ENCODE data around the gene CLEC4M.

GRCh38 chr19:7799640-7800355 is 36.8 kb downstream of the CLEC4M start:
- TF ChIP-seq, protein P1, sequence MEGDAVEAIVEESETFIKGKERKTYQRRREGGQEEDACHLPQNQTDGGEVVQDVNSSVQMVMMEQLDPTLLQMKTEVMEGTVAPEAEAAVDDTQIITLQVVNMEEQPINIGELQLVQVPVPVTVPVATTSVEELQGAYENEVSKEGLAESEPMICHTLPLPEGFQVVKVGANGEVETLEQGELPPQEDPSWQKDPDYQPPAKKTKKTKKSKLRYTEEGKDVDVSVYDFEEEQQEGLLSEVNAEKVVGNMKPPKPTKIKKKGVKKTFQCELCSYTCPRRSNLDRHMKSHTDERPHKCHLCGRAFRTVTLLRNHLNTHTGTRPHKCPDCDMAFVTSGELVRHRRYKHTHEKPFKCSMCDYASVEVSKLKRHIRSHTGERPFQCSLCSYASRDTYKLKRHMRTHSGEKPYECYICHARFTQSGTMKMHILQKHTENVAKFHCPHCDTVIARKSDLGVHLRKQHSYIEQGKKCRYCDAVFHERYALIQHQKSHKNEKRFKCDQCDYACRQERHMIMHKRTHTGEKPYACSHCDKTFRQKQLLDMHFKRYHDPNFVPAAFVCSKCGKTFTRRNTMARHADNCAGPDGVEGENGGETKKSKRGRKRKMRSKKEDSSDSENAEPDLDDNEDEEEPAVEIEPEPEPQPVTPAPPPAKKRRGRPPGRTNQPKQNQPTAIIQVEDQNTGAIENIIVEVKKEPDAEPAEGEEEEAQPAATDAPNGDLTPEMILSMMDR (optimal IDR thresholded peaks at IDR 0.05 in 1 of 3, IDR thresholded peaks at IDR 0.05 in 1 of 3, conservative IDR thresholded peaks at IDR 0.05 in 1 of 3; ENCODE audit: extremely low read depth in 1 of 3, insufficient read depth in 2 of 3, low read length in 3 of 3), result peak; percentile 50 to 61 (median 58)
- no peak for TF ChIP-seq EZH2 (IDR thresholded peaks at IDR 0.05; ENCODE audit: low read length)
